Colon (tissue), 2 donors: Measurements from ENCODE around the gene GSK3B.
"Not testable (repeated sequence)": the region's sequence is repeated elsewhere in the genome, so short reads cannot be mapped to it uniquely, and the experiment has no call there.

Experiments
- FAIRE-seq: peaks from 2 replicates; lab custom pipeline; 2012; peaks lifted over from hg19 to GRCh38; lab: Jason Lieb, UNC
- donor health status: control.
- donor health status: control.

GSK3B gene

DNA sequence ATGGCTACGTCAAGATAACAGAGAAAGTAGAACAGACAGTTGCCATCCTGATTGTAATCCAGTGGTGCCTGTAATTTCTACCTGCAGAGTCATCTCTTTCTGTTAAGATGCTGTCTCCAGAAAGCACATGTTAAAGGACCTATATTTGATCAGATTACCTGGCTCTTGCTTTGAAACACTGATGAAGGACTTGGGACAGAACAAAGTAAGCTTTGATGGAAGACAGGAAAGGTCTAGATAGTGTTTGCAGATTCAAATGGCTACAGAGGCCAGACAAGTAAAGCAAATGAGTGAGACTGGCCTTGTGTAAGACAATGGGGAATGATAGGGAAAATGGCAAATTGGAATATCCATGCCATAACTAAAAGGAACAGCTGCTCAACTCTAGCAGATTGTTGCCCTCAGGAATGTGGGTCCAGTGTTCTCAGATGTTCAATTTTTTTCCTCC, 1.8 kb upstream of the GSK3B start:
- FAIRE-seq, result no peak

DNA sequence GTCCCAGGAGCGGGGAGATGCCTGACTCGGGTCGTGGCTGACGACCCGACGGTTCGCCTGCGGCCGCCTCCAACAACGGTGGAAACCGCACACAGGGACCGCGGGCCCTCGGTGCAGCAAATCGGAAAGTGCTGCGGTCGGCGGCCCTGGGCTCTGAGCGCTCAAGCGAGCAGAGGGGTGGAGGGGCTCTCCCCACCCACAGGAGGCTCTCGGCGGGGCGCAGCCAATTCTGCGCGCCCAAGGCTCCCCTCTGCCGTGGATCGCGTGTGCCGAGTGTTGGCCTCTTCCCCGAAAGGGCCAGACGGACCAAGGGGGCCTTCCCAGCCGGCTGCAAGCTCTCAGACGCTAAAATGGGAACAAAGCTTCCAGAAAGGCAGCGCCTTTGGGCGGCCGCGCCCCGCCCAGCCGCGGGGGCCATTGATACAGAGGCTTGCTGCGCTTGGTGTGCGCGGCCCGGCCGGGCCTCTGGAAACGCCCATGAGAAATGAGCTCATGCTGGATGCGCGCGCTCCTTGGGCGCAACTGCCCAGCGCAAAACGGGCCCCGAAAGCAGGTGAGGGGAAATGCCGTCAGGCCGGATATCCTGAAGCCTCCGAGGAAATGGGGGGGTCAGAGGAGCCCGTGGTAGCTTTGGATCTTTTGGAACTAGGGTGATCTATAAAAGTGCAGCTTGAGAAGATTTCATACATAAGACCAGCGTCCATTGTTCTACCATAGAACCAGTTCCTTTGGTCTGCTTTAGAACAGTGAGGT, 1.2 kb upstream of the GSK3B start:
- no peak for FAIRE-seq

DNA sequence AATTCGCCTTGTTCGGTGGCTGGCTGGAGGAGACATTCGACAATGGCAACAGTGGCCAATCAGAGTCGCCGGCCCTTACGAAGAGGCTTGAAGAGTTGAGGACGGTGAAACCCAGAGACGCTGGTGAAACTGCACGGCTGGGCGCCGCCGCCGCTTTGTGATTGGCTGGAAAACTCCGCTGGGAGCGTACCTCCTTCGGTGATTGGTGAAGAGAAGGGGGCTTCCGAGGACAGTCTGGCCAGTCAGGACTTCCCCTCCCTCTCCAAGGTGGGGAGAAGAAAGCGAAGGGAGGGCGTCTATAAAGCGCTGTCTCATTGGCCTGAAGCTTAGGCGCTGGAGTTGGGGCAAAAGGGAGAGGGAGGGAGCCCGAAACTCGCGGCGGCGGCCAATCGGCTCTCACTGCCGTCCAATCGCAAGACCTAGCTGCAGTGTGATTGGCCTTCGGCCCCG, 554 bp upstream of the GSK3B start:
- no peak for FAIRE-seq

DNA sequence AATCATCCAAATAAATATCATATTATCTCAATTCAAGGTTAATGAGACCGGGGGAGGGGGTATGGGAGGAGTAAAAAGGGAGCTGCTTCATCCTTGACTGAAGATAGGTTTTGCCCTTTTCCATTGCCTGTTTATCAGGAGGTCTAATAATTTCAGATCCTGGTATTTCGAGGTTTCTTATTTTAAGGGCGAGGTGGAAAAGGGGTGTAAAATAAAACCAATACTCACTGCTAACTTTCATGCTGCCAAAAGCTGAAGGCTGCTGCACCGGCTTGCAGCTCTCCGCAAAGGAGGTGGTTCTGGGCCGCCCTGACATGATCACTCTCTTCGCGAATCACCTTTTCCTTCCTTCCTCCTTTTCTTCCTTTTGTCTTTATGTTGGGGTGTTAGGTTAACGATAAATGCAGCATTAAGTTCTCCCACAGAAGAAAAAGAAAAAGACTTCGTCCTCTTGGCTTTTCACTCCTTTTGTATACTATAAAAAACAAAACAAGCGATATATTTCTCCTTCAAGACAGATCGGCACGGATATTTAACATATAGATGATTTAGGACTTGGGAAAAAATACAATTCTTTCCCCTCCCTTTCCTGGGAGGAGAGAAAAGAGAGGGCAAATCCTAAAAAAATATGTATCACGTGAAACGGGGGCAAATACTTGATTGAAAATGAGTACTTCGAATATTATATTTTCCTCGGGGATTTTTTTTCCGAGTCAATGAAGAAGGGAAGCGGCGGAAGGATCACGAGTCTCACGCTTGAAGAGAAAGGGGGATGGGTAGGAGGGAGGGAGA, 932 bp downstream of the GSK3B start:
- FAIRE-seq, result no peak

DNA sequence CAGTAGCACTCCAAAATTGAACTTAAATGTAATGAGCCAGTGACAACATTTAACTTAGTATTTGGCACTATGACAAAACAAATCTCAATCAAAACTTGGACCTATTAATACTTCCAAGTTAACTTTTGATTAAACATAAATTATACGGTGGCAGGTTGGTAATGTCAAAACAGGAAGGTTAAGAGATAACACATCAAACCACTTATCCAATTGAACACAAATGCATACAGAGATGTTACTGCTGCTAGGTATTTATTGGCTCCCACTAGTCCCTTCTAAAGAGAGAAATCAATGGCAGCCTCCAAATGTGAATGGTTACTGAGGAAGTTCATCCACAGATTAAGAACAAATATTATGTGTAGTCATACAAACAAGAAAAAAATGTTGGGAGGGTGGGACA, 1.8 kb downstream of the GSK3B start:
- FAIRE-seq, result no peak

DNA sequence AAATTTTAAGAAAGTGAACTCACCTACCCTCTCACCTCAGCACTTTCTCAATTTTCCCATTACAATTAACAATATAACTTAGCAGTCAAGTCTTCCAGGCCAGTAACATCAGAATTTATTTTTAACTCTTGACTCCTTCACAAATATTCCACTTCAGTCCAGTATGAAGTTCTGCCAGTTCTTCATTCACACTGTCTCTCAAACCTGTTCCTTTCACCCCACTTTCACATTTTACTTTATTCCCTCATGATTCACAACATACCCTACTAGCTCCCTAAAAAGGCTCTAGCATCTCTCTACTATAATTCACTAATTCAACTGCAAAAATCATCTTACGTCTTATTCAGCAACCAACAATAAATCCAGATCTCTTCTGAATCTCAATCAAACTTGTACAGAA, 3.8 kb downstream of the GSK3B start:
- no peak for FAIRE-seq

DNA sequence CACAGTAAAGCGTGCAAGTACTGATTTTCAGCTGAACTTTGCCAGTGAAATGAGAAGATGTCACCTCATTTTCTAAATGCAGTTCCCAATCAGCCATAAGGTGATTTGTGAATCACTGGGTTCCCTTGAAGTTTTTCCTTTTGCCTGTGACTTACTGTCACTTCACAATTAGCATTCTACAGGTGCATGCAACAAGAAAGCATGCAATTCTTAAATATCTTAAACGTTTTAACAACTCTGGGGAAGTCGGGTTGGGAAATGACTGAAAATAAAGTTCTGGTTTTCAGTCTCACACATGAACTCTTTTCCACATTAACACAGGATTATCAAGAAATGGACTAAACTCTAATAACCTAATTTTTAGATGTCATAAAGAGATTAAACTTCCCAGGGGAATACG, 5.2 kb downstream of the GSK3B start:
- FAIRE-seq, result no peak

DNA sequence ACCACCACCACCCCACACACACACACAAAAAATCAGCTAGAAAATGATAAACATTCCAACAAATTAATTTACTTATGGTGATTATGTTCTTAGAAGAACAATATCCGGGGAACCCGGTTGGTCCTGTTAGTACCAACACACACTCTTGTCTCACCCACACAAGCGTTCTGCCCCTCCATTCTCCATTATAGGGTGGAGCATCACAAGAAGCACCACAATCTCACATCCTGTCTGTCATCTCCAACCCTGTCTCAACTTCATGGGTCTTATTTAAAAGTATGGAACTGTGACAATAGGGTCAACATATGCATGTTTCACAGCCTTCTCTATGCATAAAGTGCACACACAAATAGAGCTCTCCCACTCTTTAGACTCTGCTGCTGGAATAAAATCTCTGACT, 5.6 kb downstream of the GSK3B start:
- no peak for FAIRE-seq

DNA sequence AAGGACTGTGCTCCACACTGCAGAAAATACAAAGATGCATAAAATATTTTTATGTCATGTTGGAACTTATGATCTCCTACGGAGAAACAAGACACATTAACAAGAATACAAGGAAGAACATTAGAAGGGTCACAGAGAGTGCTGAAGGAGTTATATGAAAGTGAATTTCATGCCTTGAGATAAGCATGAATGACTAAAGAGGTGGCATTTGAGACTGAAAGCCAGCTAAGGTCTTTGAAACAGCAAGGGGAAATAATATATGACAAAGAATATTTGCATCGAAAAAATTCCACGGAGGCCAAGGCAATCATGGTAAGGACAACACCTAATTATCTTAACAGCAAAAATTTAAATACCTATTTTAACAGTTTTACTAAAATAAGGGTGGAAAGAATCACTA, 12.5 kb downstream of the GSK3B start:
- FAIRE-seq, result no peak

DNA sequence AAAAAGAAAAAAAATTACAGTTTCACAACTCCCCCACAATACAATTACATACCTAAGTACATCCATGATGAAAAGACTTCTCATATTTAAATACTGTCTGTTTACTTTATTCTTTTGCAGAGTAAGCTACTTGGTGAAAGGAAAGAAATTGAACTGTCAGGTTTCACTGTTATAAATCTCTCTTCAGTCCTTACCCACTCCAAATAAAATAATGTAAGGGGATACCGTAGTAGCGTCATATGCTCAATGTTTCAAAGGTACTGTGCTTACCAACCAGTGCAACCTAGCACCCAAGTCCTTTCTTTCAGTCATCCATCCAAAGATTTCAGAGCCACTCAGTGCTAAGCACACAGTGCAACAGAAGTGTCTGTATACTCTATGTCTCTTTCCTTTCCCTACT, 13.4 kb downstream of the GSK3B start:
- FAIRE-seq, result no peak

DNA sequence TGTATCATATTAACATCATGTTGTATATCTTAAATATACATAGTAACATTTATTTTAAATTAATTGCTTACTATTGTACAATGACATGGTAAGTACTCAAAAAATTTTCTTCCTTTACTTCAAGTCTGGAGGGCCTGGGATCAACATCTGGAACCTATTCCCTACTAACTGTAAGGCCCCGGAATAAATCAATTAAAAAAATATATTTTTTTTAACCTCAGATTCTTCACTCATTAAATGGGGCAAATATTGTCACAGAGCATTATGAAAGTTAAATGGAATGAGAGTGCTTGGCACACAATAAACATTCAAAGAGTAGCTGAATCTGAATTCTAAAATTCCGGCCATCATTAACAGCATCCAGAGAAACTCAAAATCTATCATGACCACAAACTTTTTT, 16.5 kb downstream of the GSK3B start:
- no peak for FAIRE-seq

DNA sequence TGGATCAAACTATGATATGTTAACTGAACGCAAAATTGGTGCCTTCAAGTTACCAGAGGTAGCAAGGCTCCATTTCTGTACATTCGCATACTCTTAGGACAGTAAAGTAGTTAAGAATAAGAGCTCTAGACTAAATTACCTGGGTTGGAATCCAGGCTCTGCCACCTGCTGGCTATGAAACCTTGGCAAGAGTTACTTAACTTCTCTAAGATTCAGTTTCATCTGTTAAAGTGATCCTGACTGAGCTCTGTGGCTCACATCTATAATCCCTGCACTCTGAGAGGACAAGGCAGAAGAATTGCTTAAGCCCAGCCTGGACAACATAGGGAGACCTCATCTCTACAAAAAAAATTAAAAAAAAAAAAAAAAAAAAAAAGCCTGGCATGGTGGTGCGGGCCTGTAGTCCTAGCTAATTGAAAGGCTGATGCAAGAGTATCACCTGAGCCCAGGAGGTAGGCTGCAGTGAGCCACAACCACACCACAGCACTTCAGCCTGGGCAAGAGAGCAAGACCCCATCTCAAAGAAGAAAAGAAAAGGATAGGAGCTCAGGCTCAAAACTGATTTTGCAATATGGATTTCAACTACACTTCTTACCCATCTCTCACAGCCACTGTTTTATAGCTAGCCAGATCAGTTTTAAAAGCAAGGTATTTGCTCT, 21.3 kb downstream of the GSK3B start:
- no peak for FAIRE-seq

DNA sequence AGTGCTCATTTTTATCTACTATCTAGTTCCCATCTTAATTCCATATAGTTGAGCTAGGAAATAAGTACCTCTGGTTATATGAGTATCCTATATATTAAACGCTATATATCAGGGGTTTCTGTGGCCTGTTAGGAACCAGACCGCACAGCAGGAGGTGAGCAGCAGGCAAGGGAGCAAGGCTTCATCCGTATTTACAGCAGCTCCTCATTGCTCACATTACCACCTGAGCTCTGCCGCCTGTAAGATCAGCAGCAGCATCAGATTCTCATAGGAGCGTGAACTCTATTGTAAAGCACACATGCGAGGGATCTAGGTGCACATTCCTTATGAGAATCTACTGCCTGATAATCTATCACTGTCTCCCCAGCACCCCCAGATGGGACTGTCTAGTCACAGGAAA, 23.0 kb downstream of the GSK3B start:
- FAIRE-seq, result no peak

DNA sequence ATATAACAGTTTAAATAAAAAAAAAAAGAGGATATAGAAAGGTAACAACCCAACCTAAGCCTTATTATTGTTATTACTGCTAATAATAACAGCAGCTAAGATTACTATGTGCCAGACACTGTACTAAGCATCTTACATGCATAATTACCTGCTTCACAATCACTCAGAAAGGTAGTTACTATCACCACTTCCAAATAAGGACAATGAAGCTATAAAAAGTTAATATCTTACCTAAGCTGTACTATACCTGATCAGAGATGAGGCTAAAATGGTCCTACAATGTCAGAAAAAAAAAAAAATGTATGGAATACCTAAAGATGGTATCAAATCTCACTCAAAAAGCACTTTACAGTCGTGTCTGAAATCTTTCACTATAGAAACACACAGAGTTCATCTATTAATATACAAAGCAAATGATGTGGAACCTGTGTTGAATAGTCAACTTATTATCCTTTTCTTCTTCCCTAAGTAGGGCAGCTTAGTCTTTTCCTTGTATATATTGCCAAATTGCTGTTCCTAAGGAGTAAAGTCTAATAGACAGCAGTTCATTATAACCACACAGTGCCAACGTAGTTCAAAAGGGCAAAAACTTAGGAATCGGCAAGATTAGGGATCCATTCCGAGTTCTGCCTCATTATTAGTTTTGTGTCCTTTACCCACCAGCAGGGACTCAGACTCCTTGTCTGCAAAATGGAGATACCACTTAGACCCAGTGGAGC, 23.8 kb downstream of the GSK3B start:
- FAIRE-seq, result no peak

DNA sequence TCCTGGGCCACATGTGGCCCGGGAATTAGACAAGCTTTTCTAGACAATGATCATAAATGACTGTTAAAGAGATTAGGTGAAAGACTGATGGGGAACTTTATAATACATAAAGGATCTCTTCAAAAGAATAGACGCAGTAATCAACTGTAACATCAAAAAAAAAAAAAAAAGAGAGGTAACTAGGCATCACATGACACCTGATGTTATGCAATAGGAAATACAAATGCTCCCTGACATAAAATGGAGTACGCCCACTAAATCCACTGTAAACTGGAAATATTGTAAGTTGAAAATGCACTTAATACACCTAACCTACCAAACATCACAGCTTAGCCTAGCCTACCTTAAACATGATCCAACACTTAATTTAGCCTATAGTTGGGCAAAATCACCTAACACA, 27.2 kb downstream of the GSK3B start:
- FAIRE-seq, result no peak

DNA sequence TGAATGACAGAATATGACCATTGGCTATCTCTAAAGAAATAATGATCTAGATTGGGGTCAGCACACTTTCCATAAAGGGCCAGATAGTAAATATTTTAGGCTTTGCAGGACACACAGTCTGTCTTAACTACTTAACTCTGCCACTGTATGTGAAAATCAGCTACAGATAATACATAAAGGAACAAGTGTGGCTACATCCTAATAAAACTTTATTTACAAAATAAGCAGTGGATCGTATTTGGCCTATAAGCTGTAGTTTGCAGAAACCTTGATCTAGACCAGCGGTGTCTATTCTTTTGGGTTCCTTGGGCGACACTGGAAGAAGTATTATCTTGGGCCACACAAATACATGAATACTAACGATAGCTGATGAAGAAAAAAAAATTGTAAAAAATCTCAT, 27.6 kb downstream of the GSK3B start:
- no peak for FAIRE-seq

DNA sequence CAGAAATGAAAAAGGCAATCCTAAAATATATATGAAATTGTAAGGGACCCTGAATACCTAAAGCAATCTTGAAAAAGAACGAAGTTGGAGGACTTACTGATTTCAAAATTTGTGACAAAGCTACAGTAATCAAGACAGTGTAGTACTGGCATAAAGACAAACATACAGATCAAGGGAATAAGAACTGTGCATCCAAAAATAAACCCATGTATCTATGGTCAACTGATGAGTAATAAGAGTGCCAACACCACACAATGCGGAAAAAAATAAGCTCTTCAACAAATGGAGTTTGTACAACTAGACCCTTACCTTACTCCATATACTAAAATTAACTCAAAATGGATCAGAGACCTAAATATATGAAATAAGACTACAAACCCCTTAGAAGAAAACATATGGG, 29.6 kb downstream of the GSK3B start:
- FAIRE-seq, result no peak

DNA sequence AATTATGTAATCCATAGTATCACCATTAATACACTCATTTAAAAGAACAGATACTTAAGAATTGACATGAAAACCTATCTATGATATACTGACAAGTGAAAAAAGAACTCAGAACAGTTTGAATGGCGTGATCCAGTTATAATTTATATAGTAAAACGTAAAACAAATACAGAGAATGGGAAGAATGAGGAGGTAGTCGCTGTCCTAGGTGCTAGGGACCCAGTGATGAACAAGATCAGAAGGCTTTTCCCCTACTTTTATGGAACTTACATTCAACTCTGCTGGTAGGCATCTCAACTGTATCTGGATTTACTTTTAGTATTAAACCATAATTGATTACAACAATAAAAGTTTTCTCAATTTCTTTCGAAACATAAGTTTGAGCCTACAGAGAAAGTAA, 31.8 kb downstream of the GSK3B start:
- no peak for FAIRE-seq

DNA sequence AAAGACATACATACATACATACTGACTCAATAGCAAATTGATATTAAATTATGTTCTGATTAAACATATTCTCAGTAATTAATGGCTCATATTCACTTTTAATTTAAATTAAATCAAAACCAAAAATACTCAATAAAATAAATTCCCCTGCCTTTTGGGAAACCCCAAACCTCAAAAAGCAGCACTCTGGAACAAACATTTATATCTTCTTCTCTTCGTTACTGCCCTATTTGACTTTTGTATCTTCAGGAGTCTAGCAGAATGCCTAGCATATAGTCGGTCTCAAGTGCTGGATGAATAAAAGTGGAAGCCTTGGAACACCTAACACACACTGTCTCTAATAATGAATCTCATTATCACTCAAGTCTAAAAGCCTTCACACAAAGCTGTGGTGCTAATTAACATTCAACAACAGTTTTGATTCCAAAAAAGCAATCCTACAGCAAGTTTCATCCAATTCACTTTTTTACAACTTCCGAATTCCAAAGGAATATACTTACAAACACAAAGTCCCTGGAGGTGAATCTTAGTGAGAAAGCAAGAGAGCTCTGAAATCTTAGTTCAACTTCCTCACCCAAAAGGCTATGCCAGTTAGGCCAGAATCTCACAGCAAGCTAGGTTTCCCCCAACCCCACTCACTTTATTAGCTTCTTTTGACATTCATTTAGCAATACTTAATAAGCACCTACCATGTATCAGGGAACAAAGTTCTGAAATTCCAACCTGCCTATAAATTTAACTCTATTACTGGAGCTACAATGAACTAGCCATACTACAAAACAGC, 35.0 kb downstream of the GSK3B start:
- FAIRE-seq, result no peak

DNA sequence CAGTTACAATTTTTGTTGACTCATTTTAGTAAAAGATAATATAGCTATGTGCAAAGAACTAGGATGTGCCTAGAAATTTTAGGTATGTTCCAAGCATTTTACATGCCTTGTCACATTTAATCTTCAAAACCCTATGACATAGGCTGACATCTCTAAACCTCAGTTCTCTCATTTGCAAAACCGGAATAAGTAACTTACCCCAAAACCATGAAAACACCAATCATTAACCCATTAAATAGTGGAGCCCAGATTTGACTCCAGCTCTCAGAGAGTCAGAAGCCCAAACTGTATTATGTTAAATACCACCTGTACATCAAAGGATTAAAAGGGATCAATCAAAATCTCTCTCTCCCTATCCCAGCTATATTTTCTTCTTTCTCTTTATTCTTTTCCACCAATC, 36.6 kb downstream of the GSK3B start:
- no peak for FAIRE-seq

DNA sequence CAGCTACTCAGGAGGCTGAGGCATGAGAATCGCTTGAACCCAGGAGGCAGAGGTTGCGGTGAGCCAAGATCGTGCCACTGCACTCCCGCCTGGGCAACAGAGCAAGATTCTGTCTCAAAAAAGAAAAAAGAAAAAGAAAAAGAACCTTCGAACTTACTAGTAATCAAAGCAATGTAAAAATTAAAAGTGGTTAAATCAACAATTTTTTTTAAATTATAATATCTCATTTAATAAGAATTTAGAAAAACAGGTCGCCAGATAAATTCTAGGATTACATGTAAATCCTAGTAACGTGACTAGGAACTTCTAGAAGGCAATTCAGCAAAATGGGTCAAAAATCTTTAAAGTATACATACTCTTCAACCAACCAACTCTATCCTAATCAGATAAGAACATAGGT, 37.2 kb downstream of the GSK3B start:
- FAIRE-seq, result no peak

DNA sequence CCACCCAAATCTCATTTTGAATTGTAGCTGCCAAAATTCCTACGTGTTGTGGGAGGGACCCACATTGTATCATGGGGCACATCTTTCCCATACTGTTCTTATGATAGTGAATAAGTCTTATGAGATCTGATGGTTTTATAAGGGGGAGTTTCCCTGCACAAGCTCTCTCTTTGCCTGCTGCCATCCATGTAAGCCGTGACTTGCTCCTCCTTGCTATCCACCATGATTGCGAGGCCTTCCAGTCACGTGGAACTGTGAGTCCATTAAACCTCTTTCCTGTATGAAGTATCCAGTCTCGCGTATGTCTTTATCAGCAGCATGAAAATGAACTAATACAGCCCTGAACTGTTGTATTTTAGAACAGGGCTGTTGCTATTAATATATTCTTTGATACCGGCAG, 40.6 kb downstream of the GSK3B start:
- not testable (repeated sequence) for FAIRE-seq
